ENCODE measurements around the gene DBX2. TPM values are rescaled to one million over a fixed set of nuclear protein-coding genes. Genes with fewer than 3 reads are reported as not detected.
"Not testable (repeated sequence)": the region's sequence is repeated elsewhere in the genome, so short reads cannot be mapped to it uniquely, and the experiment has no call there.

Gene DBX2
- total and polyA plus RNA-seq, 4 donors, result not detected

DNA sequence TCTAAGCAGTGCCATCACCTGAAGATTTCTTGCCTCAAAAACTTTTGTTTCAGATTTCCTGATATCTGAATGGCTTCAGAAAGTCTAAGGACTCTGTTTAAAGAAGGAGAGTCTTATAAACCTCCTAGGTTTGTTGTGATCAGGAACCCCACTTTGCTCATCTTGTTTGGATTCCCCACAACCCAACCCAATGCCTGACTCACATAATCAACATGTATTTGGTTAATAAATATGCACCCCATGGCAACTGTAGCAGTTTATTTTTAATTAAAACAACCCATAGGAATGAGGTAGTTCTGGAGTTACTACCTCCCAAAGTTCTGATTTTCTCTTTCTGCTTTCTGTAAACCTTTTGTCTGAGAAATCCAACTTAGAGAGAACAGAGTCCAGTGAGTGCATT, 51.5 kb downstream of the DBX2 start:
- Histone ChIP-seq H3K4me1 (ENCODE audit: control insufficient read depth in 4 of 4, insufficient read depth in 4 of 4, low read length in 3 of 4) (no peaks in the 10 kb centered on the region), H3K9me3 (ENCODE audit: control insufficient read depth in 4 of 4, low read length in 3 of 4) (no peaks in the 10 kb centered on the region), H3K27ac (ENCODE audit: low read depth in 1 of 2, low read length in 2 of 2) (no peak overlapping the region), H3K4me3 (ENCODE audit: low read depth in 1 of 3, low read length in 3 of 3) (no peak overlapping the region), H3K36me3 (ENCODE audit: control insufficient read depth in 4 of 4, insufficient read depth in 3 of 4, low read depth in 1 of 4, low read length in 3 of 4) (no peaks in the 10 kb centered on the region), H3K27me3 (ENCODE audit: control insufficient read depth in 4 of 4, insufficient read depth in 4 of 4, low read length in 3 of 4) (peaks cover 0 to 4% (median 0%) of the 10 kb centered on the region in 4 donors), H3K9ac (ENCODE audit: low read depth in 1 of 2, low read length in 2 of 2) (no peak overlapping the region)
- no peak for DNase-seq (ENCODE audit: low spot score)
- no peak for TF ChIP-seq MAX (IDR thresholded peaks at IDR 0.05)
- no peak for TF ChIP-seq HNF4G (IDR thresholded peaks at IDR 0.05)

- Histone ChIP-seq H3K27ac (ENCODE audit: low read depth in 1 of 2, low read length in 2 of 2) (no peak overlapping the region), H3K4me3 (ENCODE audit: low read depth in 1 of 3, low read length in 3 of 3) (no peak overlapping the region), H3K9me3 (ENCODE audit: control insufficient read depth in 4 of 4, low read length in 3 of 4) (no peaks in the 10 kb centered on the region), H3K27me3 (ENCODE audit: control insufficient read depth in 4 of 4, insufficient read depth in 4 of 4, low read length in 3 of 4) (no peaks in the 10 kb centered on the region), H3K9ac (ENCODE audit: low read depth in 1 of 2, low read length in 2 of 2) (no peak overlapping the region), H3K4me1 (ENCODE audit: control insufficient read depth in 4 of 4, insufficient read depth in 4 of 4, low read length in 3 of 4) (no peaks in the 10 kb centered on the region), H3K36me3 (ENCODE audit: control insufficient read depth in 4 of 4, insufficient read depth in 3 of 4, low read depth in 1 of 4, low read length in 3 of 4) (no peaks in the 10 kb centered on the region)
- 30% methylated on average over 1 of the region's 1 CpG for WGBS
- DNase-seq (ENCODE audit: low spot score), result no peak
- TF ChIP-seq MAX (IDR thresholded peaks at IDR 0.05), result no peak
- TF ChIP-seq, protein P1, sequence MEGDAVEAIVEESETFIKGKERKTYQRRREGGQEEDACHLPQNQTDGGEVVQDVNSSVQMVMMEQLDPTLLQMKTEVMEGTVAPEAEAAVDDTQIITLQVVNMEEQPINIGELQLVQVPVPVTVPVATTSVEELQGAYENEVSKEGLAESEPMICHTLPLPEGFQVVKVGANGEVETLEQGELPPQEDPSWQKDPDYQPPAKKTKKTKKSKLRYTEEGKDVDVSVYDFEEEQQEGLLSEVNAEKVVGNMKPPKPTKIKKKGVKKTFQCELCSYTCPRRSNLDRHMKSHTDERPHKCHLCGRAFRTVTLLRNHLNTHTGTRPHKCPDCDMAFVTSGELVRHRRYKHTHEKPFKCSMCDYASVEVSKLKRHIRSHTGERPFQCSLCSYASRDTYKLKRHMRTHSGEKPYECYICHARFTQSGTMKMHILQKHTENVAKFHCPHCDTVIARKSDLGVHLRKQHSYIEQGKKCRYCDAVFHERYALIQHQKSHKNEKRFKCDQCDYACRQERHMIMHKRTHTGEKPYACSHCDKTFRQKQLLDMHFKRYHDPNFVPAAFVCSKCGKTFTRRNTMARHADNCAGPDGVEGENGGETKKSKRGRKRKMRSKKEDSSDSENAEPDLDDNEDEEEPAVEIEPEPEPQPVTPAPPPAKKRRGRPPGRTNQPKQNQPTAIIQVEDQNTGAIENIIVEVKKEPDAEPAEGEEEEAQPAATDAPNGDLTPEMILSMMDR (IDR thresholded peaks at IDR 0.05; ENCODE audit: low read depth, low read length, missing input control), result no peak
- no peak for TF ChIP-seq TAF1 (conservative IDR thresholded peaks at IDR 0.05)
- no peak for TF ChIP-seq JUND (IDR thresholded peaks at IDR 0.05)
- TF ChIP-seq GABPA (IDR thresholded peaks at IDR 0.05 in 1 of 2, conservative IDR thresholded peaks at IDR 0.05 in 1 of 2), result no peak
- TF ChIP-seq HNF4G (IDR thresholded peaks at IDR 0.05), result no peak
- TF ChIP-seq YY1 (IDR thresholded peaks at IDR 0.05), result no peak
- no peak for TF ChIP-seq HNF4A (conservative IDR thresholded peaks at IDR 0.05)
- TF ChIP-seq, protein P2, sequence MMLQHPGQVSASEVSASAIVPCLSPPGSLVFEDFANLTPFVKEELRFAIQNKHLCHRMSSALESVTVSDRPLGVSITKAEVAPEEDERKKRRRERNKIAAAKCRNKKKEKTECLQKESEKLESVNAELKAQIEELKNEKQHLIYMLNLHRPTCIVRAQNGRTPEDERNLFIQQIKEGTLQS (IDR thresholded peaks at IDR 0.05), result no peak
- TF ChIP-seq NR2F2 (IDR thresholded peaks at IDR 0.05), result no peak
- TF ChIP-seq SP1 (IDR thresholded peaks at IDR 0.05), result no peak
- TF ChIP-seq, protein P3, sequence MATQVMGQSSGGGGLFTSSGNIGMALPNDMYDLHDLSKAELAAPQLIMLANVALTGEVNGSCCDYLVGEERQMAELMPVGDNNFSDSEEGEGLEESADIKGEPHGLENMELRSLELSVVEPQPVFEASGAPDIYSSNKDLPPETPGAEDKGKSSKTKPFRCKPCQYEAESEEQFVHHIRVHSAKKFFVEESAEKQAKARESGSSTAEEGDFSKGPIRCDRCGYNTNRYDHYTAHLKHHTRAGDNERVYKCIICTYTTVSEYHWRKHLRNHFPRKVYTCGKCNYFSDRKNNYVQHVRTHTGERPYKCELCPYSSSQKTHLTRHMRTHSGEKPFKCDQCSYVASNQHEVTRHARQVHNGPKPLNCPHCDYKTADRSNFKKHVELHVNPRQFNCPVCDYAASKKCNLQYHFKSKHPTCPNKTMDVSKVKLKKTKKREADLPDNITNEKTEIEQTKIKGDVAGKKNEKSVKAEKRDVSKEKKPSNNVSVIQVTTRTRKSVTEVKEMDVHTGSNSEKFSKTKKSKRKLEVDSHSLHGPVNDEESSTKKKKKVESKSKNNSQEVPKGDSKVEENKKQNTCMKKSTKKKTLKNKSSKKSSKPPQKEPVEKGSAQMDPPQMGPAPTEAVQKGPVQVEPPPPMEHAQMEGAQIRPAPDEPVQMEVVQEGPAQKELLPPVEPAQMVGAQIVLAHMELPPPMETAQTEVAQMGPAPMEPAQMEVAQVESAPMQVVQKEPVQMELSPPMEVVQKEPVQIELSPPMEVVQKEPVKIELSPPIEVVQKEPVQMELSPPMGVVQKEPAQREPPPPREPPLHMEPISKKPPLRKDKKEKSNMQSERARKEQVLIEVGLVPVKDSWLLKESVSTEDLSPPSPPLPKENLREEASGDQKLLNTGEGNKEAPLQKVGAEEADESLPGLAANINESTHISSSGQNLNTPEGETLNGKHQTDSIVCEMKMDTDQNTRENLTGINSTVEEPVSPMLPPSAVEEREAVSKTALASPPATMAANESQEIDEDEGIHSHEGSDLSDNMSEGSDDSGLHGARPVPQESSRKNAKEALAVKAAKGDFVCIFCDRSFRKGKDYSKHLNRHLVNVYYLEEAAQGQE (IDR thresholded peaks at IDR 0.05), result no peak
- TF ChIP-seq, protein P4, sequence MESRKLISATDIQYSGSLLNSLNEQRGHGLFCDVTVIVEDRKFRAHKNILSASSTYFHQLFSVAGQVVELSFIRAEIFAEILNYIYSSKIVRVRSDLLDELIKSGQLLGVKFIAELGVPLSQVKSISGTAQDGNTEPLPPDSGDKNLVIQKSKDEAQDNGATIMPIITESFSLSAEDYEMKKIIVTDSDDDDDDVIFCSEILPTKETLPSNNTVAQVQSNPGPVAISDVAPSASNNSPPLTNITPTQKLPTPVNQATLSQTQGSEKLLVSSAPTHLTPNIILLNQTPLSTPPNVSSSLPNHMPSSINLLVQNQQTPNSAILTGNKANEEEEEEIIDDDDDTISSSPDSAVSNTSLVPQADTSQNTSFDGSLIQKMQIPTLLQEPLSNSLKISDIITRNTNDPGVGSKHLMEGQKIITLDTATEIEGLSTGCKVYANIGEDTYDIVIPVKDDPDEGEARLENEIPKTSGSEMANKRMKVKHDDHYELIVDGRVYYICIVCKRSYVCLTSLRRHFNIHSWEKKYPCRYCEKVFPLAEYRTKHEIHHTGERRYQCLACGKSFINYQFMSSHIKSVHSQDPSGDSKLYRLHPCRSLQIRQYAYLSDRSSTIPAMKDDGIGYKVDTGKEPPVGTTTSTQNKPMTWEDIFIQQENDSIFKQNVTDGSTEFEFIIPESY (IDR thresholded peaks at IDR 0.05), result no peak
- no peak for TF ChIP-seq FOXA1 (IDR thresholded peaks at IDR 0.05)
Measured at GRCh38 chr12:44993161-44993560, 57.7 kb downstream of the DBX2 start.

DNA sequence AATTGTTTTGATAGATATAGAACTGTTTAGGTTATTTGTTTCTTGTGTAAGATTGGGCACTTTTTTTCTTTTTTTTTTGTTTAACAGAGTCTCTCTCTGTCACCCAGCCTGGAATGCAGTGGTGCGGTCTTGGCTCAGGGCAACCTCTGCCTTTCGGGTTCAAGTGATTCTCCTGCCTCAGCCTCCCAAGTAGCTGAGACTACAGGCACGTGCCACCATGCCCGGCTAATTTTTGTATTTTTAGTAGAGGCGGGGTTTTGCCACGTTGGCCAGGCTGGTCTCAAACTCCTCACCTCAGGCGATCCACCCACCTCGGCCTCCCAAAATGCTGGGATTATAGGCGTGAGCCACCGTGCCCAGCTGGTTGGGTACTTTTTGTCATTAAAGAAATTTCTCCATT, 66.0 kb downstream of the DBX2 start:
- H3K27me3 ChIP-seq (ENCODE audit: control insufficient read depth in 4 of 4, insufficient read depth in 4 of 4, low read length in 3 of 4); H3K27ac ChIP-seq (ENCODE audit: low read depth in 1 of 2, low read length in 2 of 2); H3K9ac ChIP-seq (ENCODE audit: low read depth in 1 of 2, low read length in 2 of 2); H3K4me3 ChIP-seq (ENCODE audit: low read depth in 1 of 3, low read length in 3 of 3); DNase-seq (ENCODE audit: low spot score); H3K36me3 ChIP-seq (ENCODE audit: control insufficient read depth in 4 of 4, insufficient read depth in 3 of 4, low read depth in 1 of 4, low read length in 3 of 4); H3K4me1 ChIP-seq (ENCODE audit: control insufficient read depth in 4 of 4, insufficient read depth in 4 of 4, low read length in 3 of 4); H3K9me3 ChIP-seq (ENCODE audit: control insufficient read depth in 4 of 4, low read length in 3 of 4): not testable (repeated sequence)
- 88% methylated on average over 10 of the region's 10 CpGs for WGBS
